Dedifferentiated amniotic fluid mesenchymal stem cell (primary cell): Measurements from ENCODE around the gene SPSB3.
"Not testable (repeated sequence)": the region's sequence is repeated elsewhere in the genome, so short reads cannot be mapped to it uniquely, and the experiment has no call there.

Experiments used
- DNase-seq: peaks from one replicate; pipeline ENCODE4 v3.0.0-alpha.2; 2016; ENCODE audit errors: extremely low spot score

SPSB3 gene

DNA sequence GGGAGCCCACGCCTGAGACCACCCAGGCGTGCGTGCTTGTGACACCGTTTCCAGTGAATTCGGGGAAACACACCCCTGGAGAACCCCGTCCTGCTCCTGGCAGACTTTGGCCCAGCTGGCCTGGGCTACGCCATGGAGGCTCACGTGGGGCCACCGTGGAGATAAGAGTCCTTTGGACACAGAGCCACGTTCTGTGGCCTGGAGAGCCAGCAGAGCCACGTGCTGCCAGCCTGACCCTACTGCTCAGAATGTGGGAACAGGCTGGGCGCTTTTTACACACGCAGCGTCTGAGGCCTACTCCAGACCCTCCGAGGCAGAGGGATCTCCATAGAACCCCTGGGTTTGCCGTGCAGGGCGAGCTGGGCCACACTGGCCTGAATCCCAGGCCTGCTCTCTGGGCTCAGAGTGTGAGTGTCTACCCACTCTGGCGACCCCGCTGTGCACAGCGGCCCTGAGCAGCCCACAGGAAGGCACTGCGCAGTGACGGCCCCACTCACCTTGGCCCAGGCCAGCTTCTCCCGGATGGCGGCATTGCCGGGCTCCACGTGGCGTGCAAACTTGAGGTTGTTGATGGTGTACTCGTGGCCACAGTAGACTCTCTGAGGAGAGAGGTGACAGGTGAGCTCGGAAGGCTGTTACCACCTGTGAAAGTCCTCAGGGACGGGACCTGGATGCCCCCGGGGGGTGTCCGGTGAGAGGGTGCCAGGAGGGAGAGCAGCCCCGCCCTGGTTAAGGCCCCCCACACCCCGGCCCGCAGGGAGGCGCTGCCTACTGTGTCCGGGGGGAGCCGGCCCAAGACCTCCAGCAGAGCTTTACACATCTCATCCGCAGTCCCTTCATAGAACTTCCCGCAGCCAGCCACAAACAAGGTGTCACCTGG is 34.3 kb upstream of the SPSB3 start:
- DNase-seq: no peak

- DNase-seq: no peak
These were observed 33.1 kb upstream of the SPSB3 start for GRCh38 chr16:1815461-1815860.

DNA sequence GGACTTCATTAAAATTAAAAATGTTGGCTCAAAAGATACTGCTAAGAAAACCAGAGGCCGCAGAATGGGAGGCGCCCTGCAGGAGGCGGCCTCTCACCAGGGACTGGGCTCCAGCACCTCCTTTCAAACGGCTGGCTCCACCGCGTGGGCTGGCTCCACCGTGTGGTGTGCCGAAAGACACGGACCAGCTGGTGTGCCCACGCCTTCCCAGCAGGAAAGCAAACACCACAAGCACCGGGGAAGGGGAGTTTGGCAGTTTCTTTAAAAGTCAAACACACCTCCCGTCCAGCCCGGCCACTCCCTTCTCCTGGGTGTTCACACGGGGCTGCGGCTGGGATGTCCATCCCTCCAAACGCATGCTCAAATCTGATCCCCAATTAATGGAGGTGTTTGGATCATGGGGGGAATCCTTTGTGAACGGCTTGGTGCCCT is 30.4 kb upstream of the SPSB3 start:
- peak; percentile 70 for DNase-seq

DNA sequence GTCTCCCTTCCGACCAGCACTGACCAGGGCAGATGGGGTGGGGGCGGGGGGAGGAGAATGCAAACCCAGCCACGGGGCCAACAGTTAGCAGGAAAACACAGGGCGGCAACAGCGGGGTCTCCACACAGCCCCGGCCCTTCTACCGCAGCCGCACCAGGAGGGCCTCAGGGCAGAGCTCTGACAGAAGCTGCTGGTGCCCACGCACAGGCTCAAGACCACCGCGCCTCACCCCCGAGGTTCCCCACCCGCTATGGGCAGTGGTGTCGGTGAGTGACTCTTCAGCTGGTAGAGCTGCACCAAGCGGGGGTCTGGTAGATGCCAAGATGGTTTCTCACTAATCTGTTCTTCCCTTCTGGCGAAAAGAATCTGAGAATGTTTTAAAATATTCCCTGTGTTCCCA is 28.2 kb upstream of the SPSB3 start:
- no peak for DNase-seq

DNA sequence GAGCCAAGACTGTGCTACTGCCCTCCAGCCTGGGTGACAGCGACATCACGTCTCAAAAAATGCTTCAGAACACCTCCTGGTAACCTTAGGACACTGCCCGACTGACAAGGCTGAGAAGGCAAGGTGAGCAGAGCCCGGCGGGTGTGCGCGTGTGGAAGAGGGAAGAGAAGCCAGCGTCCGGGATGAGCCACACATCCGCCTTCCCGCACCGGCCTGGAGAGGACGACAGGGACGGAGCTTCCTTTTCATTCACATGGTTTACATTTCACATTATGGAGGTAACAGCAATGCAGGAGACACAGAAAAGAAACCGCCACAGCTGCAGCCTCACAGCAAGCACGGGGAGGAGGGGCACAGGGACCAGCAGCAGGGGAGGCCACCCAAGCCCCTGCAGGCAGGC is 27.7 kb upstream of the SPSB3 start:
- DNase-seq: no peak

- no peak for DNase-seq
These were observed 27.0 kb upstream of the SPSB3 start for GRCh38 chr16:1809281-1809801.

DNA sequence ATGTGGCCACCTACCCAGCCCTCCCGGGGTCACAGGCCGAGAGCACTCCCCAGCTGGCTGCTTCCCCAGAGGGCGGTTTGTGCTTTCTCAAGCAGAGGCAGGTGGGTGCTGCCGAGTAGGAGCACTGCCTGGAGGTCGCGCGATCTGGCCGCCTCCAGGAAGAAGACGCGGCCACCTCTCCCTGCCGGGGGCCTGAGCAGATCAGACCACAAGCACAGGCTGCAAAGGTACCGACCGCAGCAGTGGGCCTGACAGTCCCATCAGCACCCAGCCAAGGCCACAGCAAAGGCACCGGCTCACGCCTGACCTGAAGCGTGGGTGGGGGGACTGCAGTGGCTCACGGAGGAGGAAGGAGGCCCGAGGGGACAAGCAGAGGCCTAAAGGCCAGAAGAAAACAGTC is 26.3 kb upstream of the SPSB3 start:
- DNase-seq: no peak

GRCh38 chr16:1807626-1808025 is 25.3 kb upstream of the SPSB3 start:
- DNase-seq: no peak

- DNase-seq: no peak
These were observed 18.3 kb upstream of the SPSB3 start for GRCh38 chr16:1800701-1801100.

- DNase-seq: not testable (repeated sequence)
These were observed 16.9 kb upstream of the SPSB3 start for GRCh38 chr16:1799263-1799662.

- DNase-seq: no peak
These were observed 12.7 kb upstream of the SPSB3 start for GRCh38 chr16:1794908-1795666.

DNA sequence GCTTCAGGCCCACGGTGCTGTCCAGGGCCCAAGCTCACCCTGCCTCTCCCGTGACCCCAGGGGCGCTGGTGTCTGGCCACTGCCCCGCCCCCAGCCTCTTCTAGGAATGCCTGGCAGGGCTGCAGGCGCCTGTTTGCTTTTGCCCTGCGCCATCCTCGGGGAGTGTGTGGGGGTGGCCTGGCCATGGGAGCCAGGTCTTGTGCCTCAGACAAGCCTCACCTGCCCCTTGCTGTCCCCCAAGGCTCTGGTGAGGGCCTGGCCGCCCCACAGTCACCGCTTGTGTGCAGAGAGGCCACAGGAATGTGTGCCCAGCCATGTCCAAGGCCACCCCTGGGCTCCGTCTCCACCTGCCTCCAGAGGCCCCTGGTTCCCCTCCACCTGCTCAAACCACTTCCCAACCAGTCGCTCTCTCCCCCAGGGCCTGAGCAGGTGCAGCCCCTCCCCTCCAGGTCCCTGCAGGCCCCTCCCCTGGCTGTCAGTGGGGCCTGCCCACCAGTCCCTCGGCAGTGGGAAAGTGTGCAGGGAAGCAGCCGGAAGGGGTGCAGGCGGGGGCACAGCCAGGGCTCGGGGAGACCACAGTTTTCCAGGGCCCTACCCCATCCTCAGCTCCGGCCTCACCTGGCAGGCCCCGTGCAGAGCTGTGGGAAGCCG is 12.0 kb upstream of the SPSB3 start:
- no peak for DNase-seq

- DNase-seq: no peak
These were observed 11.3 kb upstream of the SPSB3 start, which contains the start of gene IGFALS for GRCh38 chr16:1793578-1794220. IGFALS (minus strand) TSS chr16:1793705; CDS start chr16:1793652, 53 bp downstream.

DNA sequence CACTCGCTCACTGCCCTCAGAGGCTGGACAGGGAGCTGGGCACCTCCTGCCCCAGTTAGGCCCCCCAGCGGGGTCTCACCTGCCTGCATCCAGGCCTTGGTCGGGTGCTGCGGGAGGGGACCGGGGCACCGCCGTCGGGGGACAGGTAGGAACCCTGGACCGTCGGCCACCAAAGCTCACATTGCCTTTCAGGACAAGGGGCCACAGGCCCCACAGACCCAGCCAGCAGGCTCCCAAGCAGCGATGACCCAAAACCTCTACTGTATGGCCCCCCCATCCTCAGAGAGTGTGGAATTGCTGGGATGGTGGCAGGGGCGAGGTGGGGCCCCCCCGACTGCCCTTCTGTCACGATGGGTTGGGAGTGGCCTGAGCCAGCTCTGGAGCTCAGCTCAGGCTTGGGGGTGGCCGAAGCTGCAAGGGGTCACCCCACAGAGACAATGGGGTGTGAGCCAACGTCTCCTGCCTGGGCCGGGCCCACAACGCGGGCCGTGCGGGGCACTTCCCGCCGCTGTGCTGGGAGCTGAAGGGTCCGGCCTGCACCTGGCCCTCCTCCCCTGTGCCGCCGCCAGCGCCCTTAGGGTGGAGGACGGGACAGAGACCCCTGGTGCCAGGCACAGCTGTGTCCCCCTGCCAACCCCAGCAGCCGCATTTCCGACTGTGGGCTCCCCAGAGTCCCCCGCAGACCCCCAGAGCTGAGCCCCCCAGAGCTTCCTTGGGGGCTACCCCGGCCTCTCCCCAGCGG is 10.6 kb upstream of the SPSB3 start:
- DNase-seq: no peak

- no peak for DNase-seq
These were observed 9.8 kb upstream of the SPSB3 start for GRCh38 chr16:1791943-1792812.

DNA sequence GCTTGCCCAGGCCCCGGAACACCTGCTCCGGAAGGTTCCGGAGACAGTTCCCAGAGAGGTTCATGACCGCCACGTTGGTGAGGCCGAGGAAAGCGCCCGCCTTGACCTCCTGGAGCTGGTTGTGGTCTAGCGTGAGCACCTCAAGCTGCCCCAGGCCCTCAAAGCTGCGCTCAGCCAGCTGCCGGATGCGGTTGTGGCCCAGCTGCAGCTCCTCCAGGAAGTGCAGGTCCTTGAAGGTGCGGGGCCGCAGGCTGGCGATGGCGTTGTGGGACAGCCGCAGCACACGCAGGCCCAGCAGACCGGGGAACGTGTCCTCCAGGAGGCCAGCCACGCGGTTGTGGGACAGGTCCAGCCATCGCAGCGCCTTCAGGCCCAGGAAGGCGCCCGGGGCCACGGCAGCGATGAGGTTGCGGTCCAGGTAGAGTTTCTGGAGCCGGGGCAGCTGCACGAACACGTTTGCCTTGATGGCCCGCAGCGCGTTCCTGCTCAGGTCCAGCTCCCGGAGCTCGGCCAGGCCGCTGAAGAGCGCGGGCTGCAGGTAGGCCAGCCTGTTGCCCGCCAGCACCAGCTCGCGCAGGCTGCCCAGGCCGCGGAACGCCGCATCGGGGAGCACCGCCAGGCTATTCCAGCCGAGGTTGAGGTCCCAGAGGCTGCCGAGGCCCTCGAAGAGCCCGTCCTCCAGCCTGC is 9.0 kb upstream of the SPSB3 start:
- DNase-seq: no peak

DNA sequence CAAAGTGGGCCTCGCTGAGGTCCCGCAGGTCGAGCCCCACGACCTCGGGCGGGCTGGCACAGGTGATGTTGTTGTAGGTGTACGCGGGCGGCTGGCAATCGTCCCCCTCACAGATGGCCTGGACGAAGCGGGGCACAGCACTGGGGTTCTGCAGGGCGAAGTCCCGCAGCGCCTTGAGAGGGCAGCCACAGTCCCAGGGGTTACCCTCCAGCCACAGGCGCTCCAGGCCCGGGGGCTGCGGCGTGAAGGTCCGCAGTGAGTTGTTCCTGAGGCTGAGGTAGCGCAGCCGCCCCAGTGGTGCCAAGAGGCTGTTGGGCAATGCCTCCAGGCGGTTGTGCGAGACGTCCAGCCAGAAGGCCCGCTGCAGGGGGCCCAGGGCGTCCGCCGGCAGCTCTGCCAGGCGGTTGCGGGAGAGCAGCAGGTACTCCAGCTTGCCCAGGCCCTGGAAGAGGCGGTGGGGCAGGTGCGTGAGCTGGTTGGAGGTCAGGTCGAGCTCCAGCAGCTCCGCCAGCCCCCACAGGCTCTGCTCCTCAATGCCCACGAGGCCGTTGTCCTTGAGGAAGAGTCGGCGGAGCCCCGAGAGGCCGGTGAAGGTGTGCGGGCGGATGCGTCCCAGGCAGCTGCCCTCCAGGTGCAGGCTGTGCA is 8.4 kb upstream of the SPSB3 start:
- no peak for DNase-seq

DNA sequence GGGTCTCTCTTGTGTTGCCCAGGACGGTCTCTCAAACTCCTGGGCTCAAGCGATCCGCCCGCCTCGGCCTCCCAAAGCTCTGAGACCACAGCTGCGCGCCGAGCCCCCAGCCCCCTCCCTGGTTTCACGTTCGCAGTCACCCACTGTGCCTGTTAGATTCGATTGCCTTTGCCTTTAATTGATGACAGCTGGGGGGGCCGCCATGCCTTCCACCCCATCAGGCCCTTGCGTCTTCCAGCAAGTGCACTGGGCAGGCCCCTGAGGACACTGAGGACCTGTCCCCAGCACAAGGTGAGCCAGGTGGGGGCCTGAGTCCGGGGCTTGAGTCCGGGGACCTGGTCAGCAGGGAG is 7.9 kb upstream of the SPSB3 start:
- no peak for DNase-seq

DNA sequence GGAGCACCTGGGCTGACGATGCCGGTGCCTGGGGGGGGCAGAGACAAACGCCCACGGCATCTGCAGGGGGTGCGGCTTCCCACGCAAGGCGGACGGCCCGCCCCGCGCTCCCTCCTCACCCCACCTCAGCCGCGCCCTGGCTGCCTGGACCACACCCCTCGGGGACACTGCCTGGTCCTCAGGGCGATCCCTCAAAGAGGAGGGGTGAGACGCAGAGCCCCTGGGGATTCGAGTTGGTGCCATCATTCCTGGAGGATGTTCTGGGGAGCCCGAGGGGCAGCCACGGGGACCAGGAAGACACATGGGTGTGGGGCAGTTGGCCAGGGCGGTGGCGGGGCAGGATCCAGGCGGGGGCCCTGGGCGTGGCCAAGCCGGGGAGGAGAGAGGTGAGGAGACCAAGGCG is 7.3 kb upstream of the SPSB3 start:
- DNase-seq: no peak
